Thyroid gland (tissue), 4 donors: Measurements from ENCODE around the gene DDX18.

ENCODE experiments used
- CTCF ChIP-seq, 6 experiments: fragments of 200-600 bp in 3 of 6; fragments of 450-650 bp in 3 of 6; sonication (generic) in 3 of 6; IDR thresholded peaks; one replicate each; pipeline ENCODE4 v1.5.1; 2016 to 2019; ENCODE audit warnings: antibody characterized with exemption in 6 of 6, mild to moderate bottlenecking in 2 of 6, inconsistent platforms in 1 of 6, moderate library complexity in 1 of 6
- POLR2A ChIP-seq, 2 donors: fragments of 450-650 bp; IDR thresholded peaks; one replicate each; pipeline ENCODE4 v1.6.1; 2017; ENCODE audit warnings: antibody characterized with exemption in 2 of 2, mild to moderate bottlenecking in 2 of 2, moderate library complexity in 1 of 2

GRCh38 chr2:117856415-117857210 is 42.1 kb downstream of the DDX18 start:
- no peak for TF ChIP-seq CTCF (IDR thresholded peaks at IDR 0.05)
- no peak for TF ChIP-seq POLR2A (IDR thresholded peaks at IDR 0.05)
